HG03565 (cell line): Measurements from ENCODE around the gene GRK1.

Experiments
- ATAC-seq: cut with Tn5 transposase; IDR thresholded peaks from one replicate; pipeline ENCODE4 v1.9.1; 2021; ENCODE audit warnings: mild to moderate bottlenecking, moderate library complexity; ENCODE audit not compliant: unreplicated experiment

Gene GRK1

GRCh38 chr13:113754691-113755090, 87.7 kb downstream of the GRK1 start:
- ATAC-seq: no peak

GRCh38 chr13:113756441-113757097, 89.5 kb downstream of the GRK1 start:
- ATAC-seq: no peak

- peak; percentile 46 for ATAC-seq
These were observed 91.9 kb downstream of the GRK1 start, which contains the start of gene TMEM255B for GRCh38 chr13:113758651-113759524. Gene TMEM255B (plus strand): TSS chr13:113759226. CDS start chr13:113759270, 44 bp downstream.

- ATAC-seq: no peak
These were observed 92.6 kb downstream of the GRK1 start for GRCh38 chr13:113759525-113760137.

GRCh38 chr13:113761136-113761535, 94.1 kb downstream of the GRK1 start:
- no peak for ATAC-seq

GRCh38 chr13:113762075-113762474, 95.1 kb downstream of the GRK1 start:
- ATAC-seq: no peak

GRCh38 chr13:113762538-113762937, 95.5 kb downstream of the GRK1 start:
- ATAC-seq: no peak

GRCh38 chr13:113763254-113763653, 96.2 kb downstream of the GRK1 start:
- ATAC-seq: no peak

GRCh38 chr13:113763961-113764792, 97.2 kb downstream of the GRK1 start:
- no peak for ATAC-seq

GRCh38 chr13:113764793-113765563, 98.0 kb downstream of the GRK1 start:
- ATAC-seq: no peak

GRCh38 chr13:113765564-113765910, 98.5 kb downstream of the GRK1 start:
- ATAC-seq: no peak

- ATAC-seq: no peak
These were observed 99.2 kb downstream of the GRK1 start for GRCh38 chr13:113766035-113766800.

- no peak for ATAC-seq
These were observed 100.3 kb downstream of the GRK1 start for GRCh38 chr13:113767366-113767765.

GRCh38 chr13:113768018-113768905, 101.2 kb downstream of the GRK1 start:
- ATAC-seq: no peak

- ATAC-seq: no peak
These were observed 102.1 kb downstream of the GRK1 start for GRCh38 chr13:113769106-113769505.

GRCh38 chr13:113769881-113770280, 102.9 kb downstream of the GRK1 start:
- no peak for ATAC-seq

GRCh38 chr13:113770441-113770840, 103.4 kb downstream of the GRK1 start:
- no peak for ATAC-seq

- no peak for ATAC-seq
These were observed 103.9 kb downstream of the GRK1 start for GRCh38 chr13:113770937-113771336.
